SK-N-MC (cell line): ENCODE results near the gene TEF.

ENCODE experiments used
- EZH2 ChIP-seq: fragments of 200-600 bp; sonication (generic); IDR thresholded peaks from one replicate; pipeline ENCODE4 v1.6.1; 2017; ENCODE audit warnings: antibody characterized with exemption
- POLR2AphosphoS5 ChIP-seq: IDR thresholded peaks from 2 replicates; pipeline ENCODE4 v1.6.1; 2012; ENCODE audit warnings: mild to moderate bottlenecking, low read depth, low read length, borderline replicate concordance

GRCh38 chr22:41341990-41342389 is 39.8 kb upstream of the TEF start:
- TF ChIP-seq EZH2 (no peak), POLR2AphosphoS5 (no peak)
